ENCODE data around the gene JAZF1.

Gene JAZF1

DNA sequence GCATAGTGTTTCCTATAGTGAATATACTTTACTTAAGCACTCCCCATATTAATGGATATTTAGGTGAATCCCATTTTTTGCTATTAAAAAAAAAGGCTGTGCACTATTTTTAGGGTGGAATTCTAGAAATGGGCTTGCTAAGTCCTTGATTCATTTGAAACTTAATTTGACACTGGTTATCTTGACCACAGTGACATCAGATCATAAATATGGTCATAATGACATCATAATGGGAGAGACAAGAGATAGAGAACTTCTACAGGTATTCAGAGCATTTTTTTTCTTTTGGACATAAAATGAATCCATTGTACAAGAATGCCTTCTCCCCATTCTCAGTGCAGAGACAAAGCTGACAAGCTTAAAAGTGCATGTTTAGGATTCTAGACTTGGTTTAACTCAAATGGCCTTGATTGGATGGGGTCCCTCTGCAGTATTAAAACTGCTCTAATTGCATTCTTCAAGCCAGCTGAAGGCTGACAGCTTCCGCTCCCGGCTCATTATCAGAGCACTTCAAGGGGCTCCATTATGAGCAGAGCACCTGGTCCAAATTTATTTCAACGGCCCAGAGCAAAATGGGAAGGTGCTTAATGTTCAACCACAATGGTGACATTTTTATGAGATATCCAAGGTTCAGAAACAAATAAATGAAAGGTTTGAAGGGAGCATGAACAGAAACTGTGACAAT, 104.8 kb downstream of the JAZF1 start:
- Histone ChIP-seq H3K36me3 (ENCODE audit: insufficient read depth) (no peaks in the 10 kb centered on the region), H3K4me2 (no peak overlapping the region), H3K79me2 (ENCODE audit: insufficient read depth, low read depth) (no peaks in the 10 kb centered on the region), H3K9ac (no peak overlapping the region), H3K27ac (no peak overlapping the region), H2AFZ (ENCODE audit: low read depth) (no peak overlapping the region), H4K20me1 (ENCODE audit: insufficient read depth) (no peaks in the 10 kb centered on the region), H3K4me3 (IDR thresholded peaks at IDR 0.05; ENCODE audit: insufficient read depth, low read depth, low read length) (no peak overlapping the region), H3K4me1 (ENCODE audit: low read depth, poor library complexity, severe bottlenecking) (peaks cover 26% of the 10 kb centered on the region), H3K27me3 (ENCODE audit: insufficient read depth, low read depth) (no peaks in the 10 kb centered on the region)
- no peak for TF ChIP-seq CTCF (conservative IDR thresholded peaks at IDR 0.05; ENCODE audit: low read depth, low read length)

DNA sequence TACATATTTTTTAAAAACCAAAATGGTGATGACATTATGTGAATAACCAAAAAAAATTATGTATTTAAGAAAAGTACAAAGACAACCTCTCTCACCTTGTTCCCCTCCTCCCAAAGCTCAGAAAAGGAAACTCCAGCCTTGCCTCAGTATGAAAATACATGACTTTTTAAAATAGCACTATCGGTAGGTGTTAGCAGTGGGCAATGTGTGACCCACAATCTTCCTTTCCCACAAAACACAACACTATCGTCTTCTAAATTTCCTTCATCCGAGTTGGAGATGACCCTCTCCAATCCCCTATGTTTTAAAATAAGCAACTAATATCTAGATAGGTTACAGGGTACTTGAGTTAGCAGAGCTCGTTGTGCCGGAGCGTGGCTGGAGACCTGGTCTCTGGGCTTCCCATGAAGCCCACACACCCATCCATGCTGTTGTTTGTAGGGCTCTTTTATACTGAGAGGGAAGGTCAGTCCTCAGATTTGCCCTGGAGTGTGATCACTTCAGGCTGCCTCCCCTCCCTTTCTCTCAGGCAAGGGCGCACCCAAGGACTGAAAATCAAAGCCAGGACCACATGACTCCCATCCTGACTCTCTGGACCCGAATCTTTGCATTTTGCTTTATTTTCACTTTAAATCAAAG, 107.6 kb downstream of the JAZF1 start:
- no peaks in the 10 kb centered on the region for H3K79me2 ChIP-seq (ENCODE audit: insufficient read depth, low read depth)
- no peaks in the 10 kb centered on the region for H4K20me1 ChIP-seq (ENCODE audit: insufficient read depth)
- H3K4me1 ChIP-seq (ENCODE audit: low read depth, poor library complexity, severe bottlenecking): peaks cover 12% of the 10 kb centered on the region
- H3K9ac ChIP-seq: no peak overlapping the region
- H3K36me3 ChIP-seq (ENCODE audit: insufficient read depth): no peaks in the 10 kb centered on the region
- no peak overlapping the region for H3K4me3 ChIP-seq (IDR thresholded peaks at IDR 0.05; ENCODE audit: insufficient read depth, low read depth, low read length)
- H3K27ac ChIP-seq: no peak overlapping the region
- no peak overlapping the region for H3K4me2 ChIP-seq
- H3K27me3 ChIP-seq (ENCODE audit: insufficient read depth, low read depth): no peaks in the 10 kb centered on the region
- H2AFZ ChIP-seq (ENCODE audit: low read depth): no peak overlapping the region
- TF ChIP-seq CTCF (conservative IDR thresholded peaks at IDR 0.05; ENCODE audit: low read depth, low read length): no peak

DNA sequence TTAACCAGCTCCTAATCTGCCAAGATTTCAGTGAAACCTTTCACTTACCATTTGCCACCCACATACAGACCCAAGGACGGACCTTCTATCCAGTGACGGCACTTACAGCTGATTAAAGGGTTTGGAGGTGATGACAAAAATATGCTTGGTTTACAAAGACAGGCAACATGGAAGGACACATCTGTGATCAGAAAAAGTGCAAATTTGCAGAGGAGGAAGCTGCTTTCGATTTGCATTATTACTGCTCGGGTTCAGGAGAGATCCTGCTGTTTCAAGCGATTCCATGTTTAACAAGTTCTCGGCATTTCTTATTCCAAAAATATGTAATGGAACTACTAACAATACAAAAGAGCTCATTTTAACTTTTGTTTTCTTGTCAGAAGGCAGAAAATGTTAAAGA, 109.0 kb downstream of the JAZF1 start:
- Histone ChIP-seq H3K4me1 (ENCODE audit: low read depth, poor library complexity, severe bottlenecking) (peaks cover 3% of the 10 kb centered on the region), H3K27ac (no peak overlapping the region), H3K27me3 (ENCODE audit: insufficient read depth, low read depth) (no peaks in the 10 kb centered on the region), H3K4me2 (no peak overlapping the region), H3K36me3 (ENCODE audit: insufficient read depth) (no peaks in the 10 kb centered on the region), H3K79me2 (ENCODE audit: insufficient read depth, low read depth) (no peaks in the 10 kb centered on the region), H3K9ac (no peak overlapping the region), H2AFZ (ENCODE audit: low read depth) (no peak overlapping the region), H4K20me1 (ENCODE audit: insufficient read depth) (no peaks in the 10 kb centered on the region), H3K4me3 (IDR thresholded peaks at IDR 0.05; ENCODE audit: insufficient read depth, low read depth, low read length) (no peak overlapping the region)
- TF ChIP-seq CTCF (conservative IDR thresholded peaks at IDR 0.05; ENCODE audit: low read depth, low read length): no peak

DNA sequence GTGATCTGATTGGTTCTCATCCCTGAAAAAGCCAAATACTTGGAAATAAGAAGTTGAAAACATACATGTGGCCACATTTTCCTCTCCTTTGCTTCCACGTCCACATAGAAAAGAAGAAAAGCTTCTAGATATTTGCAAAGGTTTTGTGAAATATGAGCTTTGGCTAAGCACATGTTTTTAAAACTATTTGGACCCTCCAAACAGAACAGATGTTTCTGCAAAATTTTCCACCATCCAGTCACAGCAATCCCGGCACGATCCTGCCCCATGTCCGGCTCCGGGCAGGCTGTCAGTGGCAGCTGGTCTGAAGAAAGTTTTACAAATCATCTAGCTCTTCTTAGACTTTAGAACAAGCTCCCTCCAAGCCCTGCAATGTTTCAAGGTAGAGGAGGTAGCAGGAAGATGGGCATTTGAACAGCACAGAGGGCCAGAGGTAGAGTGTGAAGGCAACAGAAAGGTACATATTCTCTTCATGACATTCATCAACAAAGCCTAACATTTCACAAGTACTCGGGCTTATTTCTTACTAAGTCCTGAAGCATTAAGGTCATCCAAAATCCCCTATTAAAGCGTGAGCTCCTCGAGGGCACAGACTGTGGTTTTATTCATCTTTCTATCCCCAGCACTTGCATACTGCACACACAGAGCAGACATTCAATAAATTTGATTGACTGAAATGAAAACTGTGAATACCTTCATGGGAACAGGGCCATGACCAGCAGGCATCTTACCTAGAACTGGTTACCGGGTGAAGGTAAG, 110.1 kb downstream of the JAZF1 start:
- Histone ChIP-seq H3K4me2 (no peak overlapping the region), H2AFZ (ENCODE audit: low read depth) (no peak overlapping the region), H3K27ac (no peak overlapping the region), H3K4me1 (ENCODE audit: low read depth, poor library complexity, severe bottlenecking) (peaks cover 3% of the 10 kb centered on the region), H3K9ac (no peak overlapping the region), H3K36me3 (ENCODE audit: insufficient read depth) (no peaks in the 10 kb centered on the region), H4K20me1 (ENCODE audit: insufficient read depth) (no peaks in the 10 kb centered on the region), H3K79me2 (ENCODE audit: insufficient read depth, low read depth) (no peaks in the 10 kb centered on the region), H3K4me3 (IDR thresholded peaks at IDR 0.05; ENCODE audit: insufficient read depth, low read depth, low read length) (no peak overlapping the region), H3K27me3 (ENCODE audit: insufficient read depth, low read depth) (no peaks in the 10 kb centered on the region)
- TF ChIP-seq CTCF (conservative IDR thresholded peaks at IDR 0.05; ENCODE audit: low read depth, low read length): no peak
